Renal pelvis (tissue), 4 donors: ENCODE measurements around the gene CTTNBP2NL. TPM values are rescaled to one million over a fixed set of nuclear protein-coding genes. Genes with fewer than 3 reads are reported as not detected.
"Not testable (repeated sequence)": the region's sequence is repeated elsewhere in the genome, so short reads cannot be mapped to it uniquely, and the experiment has no call there.

Source experiments
- DNase-seq: peaks from one replicate; pipeline ENCODE4 v3.0.0-alpha.2; 2013
- polyA plus RNA-seq, 3 donors: library from polyadenylated mRNA; unstranded; fragments of 120-200 nt; gene quantifications; one replicate each; pipeline ENCODE4 v1.2.1, GENCODE V29; 2013; ENCODE audit not compliant: insufficient read length in 3 of 3

The CTTNBP2NL gene
- polyA plus RNA-seq, 3 donors = 36.5 to 42.3 (median 42.1) TPM

DNA sequence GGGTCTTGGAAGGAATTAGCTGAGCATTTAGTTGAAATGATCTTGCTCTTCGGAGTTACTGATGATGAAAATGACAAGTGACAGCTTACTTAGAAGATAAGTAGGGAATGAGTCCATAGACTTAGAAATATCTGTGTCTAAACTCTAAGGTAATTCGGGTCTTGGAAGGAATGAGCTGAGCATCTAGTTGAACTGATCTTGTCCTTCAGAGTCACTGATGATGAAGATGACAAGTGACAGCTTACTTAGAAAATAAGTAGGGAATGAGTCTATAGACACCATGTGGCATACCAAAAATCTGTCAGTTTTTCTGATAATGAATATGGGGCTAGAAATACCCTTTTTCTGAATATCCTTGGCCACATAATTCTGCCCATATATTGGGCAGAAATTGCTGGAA is 14.7 kb downstream of the CTTNBP2NL start:
- DNase-seq = no peak

DNA sequence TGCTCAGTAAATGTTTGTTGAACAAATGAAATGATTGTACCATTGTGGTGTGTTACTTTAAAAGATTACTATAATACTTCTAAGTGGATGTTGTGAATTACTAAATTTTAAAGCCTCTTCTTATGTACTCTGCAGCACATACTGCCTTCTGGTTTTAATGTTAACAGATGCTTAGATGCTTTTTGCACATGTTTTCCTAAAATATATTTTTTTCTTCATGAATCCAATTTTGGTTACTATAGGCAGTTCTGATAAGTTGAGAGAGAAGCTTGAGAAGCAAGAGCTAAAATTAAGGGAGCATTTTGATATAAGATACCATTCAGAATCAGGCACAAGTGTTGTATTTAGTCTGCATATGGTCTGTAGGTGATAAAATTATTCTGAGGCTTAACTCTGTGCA is 21.3 kb downstream of the CTTNBP2NL start:
- no peak for DNase-seq

GRCh38 chr1:112418099-112418892 is 22.3 kb downstream of the CTTNBP2NL start:
- DNase-seq = peak; percentile 35

DNA sequence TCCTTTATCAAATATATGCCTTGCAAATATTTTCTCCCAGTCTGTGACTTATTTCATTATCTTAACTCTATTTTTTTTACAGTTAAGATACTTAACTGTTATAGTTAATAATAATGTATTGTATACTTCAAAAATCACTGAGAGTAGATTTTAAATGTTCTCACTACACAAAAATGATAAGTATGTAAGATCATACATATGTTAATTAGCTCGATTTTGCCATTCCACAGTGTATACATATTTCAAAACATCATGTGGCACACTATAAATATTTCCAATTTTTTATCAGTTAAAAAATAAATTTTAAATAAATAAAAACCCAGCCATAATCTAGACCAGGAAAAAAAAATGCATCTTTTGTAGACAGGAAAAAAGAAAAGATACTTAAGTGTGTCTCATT is 27.2 kb downstream of the CTTNBP2NL start:
- no peak for DNase-seq

GRCh38 chr1:112423666-112424065 is 27.7 kb downstream of the CTTNBP2NL start:
- not testable (repeated sequence) for DNase-seq

DNA sequence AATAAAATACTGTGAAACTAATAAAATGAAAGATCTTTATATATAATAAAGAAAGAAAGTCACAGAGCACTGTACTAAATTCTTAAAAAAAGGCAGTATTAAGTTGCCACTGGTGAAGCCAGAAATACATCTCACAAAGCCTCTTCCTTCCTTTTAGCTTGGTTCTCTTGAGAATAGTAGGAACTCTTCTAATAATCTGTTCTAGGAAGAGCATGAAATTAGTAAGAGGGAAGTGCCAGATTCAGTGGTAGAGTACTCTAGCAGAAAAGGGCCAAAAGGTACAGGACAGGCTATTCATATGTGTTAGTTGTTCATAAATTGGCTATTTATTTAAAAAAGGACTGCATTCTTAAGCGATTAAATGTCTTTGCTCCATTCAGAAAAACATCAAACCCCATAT is 33.7 kb downstream of the CTTNBP2NL start:
- no peak for DNase-seq

DNA sequence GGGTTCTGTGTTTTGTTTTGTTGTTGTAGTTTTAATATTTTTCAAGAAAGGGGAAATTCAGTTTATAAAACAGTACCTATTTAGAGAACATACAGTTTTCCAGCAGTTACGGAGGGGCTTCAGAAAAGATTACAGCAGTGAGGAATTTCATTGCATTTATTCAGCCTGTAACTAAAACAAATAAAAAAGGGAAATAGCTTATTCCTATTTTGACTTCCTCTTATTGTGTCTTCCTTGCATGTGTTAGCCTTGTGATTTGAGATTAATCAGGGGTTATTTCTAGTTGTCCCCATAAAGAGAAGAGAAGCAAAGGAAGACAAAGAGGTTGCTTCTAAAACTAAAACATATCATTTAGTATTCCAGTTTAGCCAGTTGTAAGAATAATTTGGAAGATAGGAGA is 35.0 kb downstream of the CTTNBP2NL start:
- DNase-seq = no peak

DNA sequence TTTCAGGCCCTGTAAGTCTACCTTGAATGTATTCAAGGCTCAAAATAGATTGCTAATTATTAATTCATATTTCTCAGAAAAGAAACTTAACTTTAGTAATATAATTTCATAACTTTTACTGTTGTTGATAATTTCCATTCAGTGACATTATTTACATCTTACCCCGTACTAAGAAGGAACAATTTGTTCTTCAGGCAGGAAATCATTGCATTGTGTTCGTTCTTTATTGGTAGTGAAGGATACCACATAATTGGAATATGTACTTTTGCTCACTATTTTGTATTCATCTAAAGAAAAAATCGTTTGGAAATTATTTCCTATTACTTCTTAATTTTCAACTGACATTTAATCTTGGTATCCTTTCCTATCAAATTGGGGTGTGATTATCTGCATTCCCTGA is 39.4 kb downstream of the CTTNBP2NL start:
- no peak for DNase-seq

DNA sequence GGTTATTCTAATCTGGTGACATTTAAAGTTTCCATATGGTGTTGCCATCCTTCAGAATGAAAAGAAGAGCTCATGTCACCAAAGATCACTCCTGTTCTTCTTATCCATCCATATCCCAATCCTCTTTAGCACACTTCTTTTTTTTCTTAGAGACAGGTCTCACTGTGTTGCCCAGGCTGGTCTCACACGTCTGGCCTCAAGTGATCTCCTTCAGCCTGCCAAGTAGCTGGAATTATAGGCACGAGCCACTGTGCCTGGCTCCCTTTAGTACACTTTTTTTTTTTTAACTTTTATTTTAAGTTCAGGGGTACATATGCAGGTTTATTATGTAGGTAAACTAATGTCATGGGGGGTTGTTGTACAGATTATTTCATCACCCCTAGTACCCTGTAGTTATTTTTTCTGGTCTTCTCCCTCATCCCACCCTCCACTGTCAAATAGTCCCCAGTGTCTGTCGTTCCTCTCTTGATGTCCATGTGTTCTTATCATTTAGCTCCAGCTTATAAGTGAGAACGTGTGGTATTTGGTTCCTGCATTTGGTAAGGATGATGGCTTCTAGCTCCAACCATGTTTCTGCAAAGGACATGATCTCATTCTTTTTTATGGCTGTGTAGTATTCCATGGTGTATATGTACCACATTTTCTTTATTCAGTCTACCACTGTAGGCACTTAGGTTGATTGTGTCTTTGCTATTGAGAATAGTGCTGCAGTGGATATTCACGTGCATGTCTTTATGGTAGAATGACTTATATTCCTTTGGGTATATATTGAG is 40.6 kb downstream of the CTTNBP2NL start:
- DNase-seq = no peak

- not testable (repeated sequence) for DNase-seq
These were observed 42.1 kb downstream of the CTTNBP2NL start for GRCh38 chr1:112438156-112438555.

GRCh38 chr1:112439592-112439991 is 43.6 kb downstream of the CTTNBP2NL start:
- DNase-seq = no peak

- no peak for DNase-seq
These were observed 44.6 kb downstream of the CTTNBP2NL start for GRCh38 chr1:112440574-112440973.

GRCh38 chr1:112444269-112444668 is 48.3 kb downstream of the CTTNBP2NL start:
- no peak for DNase-seq

DNA sequence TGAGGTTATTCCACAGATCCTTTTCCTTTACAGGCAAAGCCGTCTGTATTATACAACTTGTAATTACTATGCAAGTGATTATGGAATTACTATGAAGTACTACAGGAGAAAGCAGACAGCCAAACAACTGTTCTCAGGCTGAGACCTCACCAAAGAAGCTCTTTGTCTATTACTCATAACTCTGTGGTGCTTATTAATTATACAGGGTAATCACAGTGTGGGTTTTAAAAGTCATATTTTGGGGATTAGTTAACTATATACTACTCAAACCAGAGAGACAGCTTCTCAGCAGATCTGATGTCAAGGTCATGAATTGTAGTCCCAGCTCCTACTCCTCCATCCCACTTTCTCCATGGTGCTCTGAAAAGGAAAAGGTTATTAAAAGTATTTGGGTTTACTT is 49.6 kb downstream of the CTTNBP2NL start:
- DNase-seq = no peak

- DNase-seq = no peak
These were observed 50.4 kb downstream of the CTTNBP2NL start for GRCh38 chr1:112446411-112446810.

DNA sequence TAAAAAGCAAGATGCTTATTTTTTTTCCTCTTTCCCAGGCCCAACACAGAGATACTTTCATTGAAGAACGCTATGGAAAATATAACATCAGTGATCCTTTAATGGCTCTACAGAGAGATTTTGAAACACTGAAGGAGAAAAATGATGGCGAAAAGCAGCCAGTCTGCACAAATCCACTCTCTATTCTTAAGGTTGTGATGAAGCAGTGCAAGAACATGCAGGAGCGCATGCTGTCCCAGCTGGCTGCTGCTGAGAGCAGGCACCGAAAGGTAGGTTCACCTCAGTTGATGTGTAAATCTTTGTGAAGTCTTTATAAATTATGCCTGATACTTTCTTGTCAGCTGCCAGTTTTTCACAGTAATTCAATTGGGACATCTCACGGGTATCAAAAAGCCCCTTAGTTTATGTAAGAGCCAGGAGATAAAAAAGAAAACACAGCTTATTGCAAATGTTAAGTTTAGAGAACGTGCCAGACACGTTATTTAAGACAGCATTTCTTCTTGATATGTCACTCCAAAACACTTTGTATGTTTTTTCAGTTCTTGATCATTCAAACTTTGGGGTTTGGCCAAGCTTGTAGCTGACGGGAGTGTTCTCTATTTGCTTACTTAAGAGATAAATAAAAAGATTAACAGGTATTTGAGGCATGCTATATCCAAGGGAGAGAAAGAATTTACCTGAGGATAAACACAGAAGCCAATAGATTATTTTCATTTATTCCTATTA is 53.1 kb downstream of the CTTNBP2NL start:
- no peak for DNase-seq

DNA sequence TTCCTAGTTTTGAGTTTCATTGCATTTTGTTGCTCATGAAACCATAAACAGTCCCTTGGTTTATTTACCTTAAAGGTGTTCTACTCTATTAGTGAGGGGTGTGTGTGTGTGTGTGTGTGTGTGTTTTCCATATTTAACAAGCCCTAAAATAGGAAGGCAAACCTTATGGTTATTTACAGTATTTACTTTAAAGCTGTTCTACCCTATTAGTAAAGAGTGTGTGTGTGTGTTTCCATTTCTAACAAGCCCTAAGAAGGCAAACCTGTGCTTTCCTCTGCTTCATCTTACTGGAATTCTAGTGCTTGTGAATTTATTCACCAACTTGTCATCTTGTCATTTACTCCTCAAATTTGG is 53.6 kb downstream of the CTTNBP2NL start:
- no peak for DNase-seq

DNA sequence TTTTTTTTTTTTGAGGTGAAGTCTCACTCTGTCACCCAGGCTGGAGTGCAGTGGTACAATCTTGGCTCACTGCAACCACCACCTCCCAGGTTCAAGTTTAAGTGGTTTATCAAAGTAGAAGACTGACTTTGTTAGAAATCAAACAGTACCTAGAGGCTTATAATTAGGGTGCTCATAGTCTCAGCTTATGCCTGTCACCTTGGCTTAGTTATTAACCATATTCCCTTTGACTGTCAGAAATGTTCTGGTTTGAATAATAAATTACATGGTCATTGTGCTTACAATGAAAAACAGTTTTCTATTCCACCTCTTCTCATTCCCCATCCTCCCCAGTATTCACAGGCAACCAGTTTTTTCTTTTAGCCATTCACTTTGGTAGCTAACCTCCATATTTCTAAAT is 54.8 kb downstream of the CTTNBP2NL start:
- no peak for DNase-seq

DNA sequence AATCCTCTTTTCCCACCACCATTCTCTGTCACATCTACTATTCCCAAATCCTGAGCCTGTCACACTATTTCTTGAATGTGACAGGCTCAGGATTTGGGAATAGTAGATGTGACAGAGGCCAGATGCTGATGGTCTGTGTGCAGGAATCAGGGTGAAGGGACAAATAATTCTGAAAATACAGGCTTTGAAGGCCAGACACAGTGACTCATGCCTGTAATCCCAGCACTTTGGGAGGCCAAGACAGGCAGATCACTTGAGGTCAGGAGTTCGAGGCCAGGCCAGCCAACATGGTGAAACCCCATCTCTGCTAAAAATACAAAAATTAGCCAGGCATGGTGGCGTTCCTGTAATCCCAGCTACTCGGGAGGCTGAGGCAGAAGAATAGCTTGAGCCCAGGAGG is 55.3 kb downstream of the CTTNBP2NL start:
- DNase-seq = not testable (repeated sequence)

- DNase-seq = no peak
These were observed 57.9 kb downstream of the CTTNBP2NL start for GRCh38 chr1:112453876-112454275.

DNA sequence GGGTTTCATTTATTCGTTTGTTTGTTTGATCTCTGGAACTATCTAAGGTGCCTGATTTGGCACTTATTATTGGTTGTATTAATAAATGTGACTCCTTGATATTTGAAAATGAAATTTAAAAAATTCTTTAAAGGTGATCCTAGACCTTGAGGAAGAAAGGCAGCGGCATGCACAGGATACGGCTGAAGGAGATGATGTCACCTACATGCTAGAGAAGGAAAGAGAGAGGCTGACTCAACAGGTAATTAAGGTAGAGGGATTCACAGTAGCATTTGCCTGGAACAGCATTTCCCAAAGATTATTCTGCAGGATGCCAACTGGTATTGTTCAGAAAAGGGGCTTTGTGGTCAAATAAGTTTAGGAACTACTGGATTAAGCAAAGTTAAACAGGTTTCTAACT is 58.3 kb downstream of the CTTNBP2NL start:
- no peak for DNase-seq

DNA sequence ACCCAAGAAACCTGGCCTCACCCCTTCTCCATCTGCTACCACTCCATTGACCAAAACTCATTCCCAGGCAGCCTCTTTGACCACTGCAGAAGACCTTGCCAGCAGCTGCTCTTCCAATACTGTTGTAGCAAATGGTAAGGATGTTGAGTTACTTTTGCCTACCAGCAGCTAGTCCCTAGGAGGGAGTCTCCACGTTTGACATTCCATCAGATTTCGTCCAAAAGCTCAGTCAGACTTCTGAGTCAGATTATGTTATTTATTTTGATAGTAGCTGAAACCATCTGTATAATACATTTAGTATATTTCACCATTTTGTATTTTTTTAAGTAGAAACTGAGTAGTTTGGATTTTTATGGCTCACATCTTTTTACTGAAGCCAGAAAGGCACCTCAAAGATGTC is 61.2 kb downstream of the CTTNBP2NL start:
- DNase-seq = no peak

GRCh38 chr1:112457955-112458354 is 61.9 kb downstream of the CTTNBP2NL start:
- no peak for DNase-seq
